Stimulated activated naive CD8-positive, alpha-beta T cell treated with anti-CD3 and anti-CD28 coated beads, Interleukin-15, Interleukin-2, amounts not matched to agents 100 U/mL and 50 U/mL, for 24 hours (primary cell): ENCODE data around the gene ATAD2B.
"Not testable (repeated sequence)": the region's sequence is repeated elsewhere in the genome, so short reads cannot be mapped to it uniquely, and the experiment has no call there.

Experiments
- ATAC-seq: fragments of 150-1000 bp; cut with Tn5 transposase; one replicate; pipeline ENCODE4 v1.10.0; 2021
- DNase-seq: peaks from one replicate; pipeline ENCODE4 v3.0.0; 2021

ATAD2B gene

DNA sequence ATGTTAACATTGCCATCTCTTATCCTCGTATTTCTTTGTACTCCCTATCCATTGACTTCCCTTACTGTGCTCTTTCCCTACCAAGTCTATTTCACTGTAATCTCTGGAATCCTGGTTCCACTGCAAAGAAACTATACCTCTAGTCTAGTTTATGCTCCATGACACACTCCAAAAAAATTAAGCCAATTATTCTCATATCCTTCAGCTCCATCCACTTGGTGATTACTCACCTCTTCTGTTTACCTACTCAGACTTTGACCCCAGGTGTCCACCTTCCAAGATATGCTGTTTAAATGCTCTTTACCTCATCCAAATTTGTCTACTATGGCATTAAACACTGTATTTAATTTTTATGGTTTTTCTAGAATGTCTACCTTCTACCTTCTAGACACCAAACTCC lies 137.9 kb downstream of the ATAD2B start:
- DNase-seq = no peak
- ATAC-seq = no peak

DNA sequence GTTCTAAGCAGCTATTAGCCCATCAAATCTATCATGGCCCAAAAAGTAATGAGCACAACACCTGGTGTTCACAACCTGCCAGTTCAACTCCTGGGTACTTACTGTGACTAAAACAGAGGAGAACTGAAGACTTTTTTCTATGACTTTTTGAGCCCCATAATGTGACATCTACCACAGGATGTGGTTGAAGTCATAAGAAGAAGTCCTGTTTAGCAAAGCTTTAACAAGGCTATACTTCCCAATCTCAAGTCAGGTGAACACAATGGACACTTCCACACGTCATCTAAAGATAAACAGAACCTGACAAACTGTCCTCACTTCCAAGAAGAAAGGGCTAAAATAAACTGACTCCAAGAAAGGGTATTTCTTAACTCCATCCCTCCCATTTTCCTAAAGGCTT lies 138.8 kb downstream of the ATAD2B start:
- ATAC-seq = peak; percentile 49
- no peak for DNase-seq

DNA sequence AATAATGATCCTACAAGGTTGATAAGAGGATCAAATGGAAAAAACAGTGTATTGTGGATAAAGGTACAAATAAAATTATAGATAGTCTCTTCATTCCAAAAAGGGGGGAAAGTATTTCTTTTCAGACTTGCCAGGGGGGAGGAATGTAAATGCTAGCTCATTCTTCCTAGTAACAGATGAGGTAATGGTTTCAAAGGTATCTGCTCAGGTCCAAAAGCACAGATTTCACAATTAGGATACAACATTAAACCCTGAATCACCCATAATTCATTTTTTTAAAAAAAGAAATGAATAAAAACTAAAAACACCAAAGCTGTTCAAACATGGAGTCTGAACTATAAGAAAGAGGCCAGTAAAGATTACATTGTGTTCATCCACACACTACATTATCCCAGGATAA lies 142.0 kb downstream of the ATAD2B start:
- ATAC-seq (no peak), DNase-seq (no peak)

DNA sequence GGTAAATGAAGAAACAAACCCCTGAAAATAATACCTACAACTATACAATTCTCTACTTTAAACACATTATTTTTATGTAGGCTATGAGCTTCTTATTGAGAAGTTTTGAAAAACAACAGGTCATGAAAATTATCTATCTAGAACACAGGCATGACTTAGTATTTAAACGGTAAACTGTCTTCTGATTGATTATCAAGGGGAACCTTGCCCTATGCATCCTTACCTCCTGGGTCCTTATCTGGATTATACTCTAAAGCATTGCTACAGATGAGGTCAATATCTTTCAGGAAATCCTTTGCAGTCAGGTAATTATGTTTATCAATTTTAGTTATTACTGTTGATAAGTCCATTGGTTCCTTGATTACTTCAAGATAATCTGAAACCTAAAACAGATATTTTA lies 144.3 kb downstream of the ATAD2B start:
- ATAC-seq (no peak), DNase-seq (no peak)

DNA sequence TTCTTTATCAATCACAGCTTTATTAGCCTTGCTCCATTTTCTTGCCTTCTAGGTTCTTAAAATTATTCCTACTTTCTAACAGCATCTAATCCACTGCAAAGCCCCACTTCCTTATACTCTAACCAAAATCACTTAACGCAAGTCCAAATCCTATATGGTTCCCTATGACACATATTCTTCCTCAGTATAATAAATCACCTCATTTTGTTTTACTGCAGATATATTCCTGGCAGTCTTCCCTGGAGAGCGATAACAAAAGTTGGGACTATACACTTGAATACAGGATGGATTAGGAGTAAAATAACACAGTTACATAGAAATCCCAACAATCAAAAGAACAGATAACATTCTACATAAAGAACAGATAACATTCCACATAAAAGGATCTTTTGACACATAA lies 144.8 kb downstream of the ATAD2B start:
- ATAC-seq (no peak), DNase-seq (no peak)

DNA sequence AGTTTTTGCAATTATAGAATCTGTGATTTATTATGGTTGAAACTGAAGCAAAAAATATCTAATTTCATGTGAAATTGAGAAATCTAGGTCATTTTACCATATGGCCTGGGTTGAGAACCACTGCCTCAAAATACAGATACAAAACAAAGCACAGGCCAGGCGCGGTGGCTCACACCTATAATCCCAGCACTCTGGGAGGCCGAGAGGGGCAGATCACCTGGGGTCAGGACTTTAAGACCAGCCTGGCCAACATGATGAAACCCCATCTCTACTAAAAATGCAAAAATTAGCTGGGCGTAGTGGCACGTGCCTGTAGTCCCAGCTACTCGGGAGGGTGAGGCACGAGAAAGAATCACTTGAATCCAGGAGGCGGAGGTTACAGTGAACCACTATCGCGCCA lies 146.5 kb downstream of the ATAD2B start:
- DNase-seq, ATAC-seq: not testable (repeated sequence)

DNA sequence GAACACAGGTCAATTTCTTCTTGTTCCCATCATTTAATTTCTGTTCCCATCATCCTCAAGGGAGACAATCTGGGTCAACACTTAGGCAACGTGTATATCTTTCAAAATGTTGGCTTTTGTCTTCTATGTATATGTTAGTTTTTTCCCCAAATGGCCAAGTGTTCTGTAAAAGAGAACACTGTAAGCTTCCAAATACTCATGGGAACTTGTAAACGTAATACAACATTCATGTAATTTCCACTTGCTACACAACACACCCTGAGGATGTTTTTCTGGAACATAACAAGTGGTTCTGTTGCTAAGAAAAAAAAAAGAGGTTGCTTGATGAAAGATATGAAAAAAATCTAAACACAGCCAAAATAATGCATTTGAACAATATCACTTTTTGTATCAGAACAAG lies 149.1 kb downstream of the ATAD2B start:
- no peak for ATAC-seq
- DNase-seq = no peak

DNA sequence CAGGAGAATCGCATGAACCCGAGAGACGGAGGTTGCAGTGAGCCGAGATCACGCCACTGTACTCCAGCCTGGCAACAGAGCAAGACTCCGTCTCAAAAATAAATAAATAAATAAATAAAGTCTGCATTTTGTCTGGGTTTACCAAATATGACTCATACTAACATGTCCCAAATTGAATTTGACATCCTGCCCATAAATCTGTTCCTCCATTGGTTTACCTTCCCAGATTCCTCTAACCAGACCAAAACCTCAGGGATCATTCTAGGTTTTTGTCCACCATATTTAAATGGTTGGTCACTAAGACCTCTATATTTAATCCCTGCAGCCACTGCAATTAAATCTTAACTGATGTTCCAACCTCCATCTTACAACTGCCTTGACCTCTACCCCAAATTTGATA lies 150.9 kb downstream of the ATAD2B start:
- ATAC-seq (no peak), DNase-seq (no peak)

DNA sequence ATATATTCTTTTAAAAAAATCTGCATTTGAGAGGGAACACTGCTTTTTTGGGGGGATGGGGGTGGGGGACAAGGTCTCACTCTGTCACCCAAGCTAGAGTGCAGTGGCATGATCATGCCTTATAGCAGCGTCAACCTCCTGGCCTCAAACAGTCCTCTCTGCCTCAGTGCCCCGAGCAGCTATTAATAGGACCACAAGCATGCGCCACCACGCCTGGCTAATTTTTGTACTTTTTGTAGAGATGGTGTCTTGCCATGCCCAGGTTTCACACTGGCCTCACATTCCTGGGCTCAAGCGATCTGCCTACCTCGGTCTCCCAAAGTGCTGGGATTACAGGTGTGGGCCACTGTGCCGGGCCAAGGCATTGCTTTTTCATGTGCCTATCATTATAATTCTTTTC lies 154.2 kb downstream of the ATAD2B start:
- DNase-seq (no peak), ATAC-seq (no peak)

DNA sequence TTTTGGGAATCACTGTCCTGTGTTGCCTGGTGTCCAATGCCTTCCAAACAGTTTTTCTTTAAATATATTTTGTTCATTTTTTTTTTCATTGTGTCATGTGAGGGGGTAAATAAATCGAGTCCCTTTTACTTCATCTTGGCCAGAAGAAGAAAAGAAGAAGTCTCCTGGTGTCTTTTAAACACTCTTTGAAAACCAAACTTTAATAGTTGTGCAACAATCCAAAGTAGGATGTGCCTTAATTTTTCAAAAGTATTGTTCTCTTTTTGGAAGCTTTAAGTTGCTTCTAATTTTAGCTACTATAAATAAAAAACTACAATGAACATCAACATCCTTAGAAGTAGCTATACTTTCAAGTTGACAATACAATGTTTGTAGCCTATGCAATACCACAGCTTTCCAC lies 154.9 kb downstream of the ATAD2B start:
- ATAC-seq = no peak

DNA sequence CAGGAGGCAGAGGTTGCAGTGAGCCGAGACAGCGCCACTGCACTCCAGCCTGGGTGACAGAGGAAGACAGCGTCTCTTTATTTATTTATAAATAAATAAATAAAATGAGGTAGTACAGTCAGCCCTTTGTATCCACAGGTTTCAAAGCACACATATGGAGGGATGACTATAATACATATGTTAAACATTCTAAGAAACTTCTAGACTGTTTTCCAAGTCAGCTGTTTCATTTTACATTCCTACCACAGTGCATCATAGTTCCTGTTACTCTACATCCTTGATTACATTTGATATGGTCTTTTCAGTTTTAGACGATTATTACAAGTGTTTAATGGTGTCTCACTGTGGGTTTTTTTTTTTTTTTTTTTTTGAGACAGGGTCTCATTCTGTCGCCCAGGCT lies 157.6 kb downstream of the ATAD2B start:
- ATAC-seq = no peak

More for the DNA sequence above, 154.9 kb downstream of the ATAD2B start:
- DNase-seq = no peak

DNA sequence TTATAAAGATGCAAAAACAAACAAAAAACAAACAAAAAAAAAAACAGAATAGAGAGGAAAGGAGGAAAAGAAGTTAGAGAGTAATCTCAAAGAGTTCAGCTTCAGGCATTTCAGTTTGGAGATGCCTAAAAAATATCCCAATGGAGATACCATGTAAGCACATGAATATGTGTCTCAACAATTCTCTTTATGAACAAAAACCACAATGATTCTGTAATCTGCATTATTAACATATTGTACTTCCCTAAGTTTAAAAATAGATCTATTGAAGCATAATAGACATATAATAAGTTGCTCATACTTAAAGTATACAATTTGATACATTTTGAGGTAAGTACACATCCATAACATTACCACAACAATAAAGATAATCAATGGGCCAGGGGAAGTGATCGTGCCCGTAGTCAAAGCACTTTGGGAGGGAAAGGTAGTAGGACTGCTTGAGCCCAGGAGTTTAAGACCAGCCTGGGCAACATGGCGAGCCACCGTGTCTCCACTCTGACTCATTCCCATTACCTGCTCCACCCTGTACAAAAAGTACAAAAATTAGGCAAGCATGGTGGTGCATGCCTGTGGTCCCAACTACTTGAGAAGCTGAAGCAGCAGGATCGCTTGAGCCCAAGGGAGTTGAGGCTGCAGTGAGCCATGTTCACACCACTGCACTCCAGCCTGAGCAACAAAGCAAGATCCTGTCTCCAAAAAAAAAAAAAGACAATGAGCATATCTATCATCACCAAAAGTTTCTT lies 158.9 kb downstream of the ATAD2B start:
- ATAC-seq (no peak), DNase-seq (no peak)

More for the DNA sequence above, 157.6 kb downstream of the ATAD2B start:
- no peak for DNase-seq

DNA sequence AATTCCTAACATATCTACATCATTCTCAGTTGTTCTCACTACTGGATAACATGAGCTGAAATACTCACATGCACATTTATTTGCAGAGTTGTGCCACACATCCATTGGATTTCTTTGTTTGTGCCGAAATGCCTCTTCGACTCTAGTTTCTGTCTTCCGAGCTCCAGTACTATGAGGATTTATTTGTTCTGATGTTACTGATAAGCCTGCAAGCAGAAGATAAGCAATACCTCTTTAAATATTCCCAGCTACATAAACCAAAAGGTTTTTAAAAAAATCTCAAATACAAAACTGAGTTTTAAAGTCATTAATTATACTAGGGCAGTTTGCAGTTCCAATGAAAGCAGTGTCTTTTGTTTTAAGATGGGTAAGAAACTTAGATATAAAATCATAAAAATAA lies 164.8 kb downstream of the ATAD2B start:
- ATAC-seq = no peak

DNA sequence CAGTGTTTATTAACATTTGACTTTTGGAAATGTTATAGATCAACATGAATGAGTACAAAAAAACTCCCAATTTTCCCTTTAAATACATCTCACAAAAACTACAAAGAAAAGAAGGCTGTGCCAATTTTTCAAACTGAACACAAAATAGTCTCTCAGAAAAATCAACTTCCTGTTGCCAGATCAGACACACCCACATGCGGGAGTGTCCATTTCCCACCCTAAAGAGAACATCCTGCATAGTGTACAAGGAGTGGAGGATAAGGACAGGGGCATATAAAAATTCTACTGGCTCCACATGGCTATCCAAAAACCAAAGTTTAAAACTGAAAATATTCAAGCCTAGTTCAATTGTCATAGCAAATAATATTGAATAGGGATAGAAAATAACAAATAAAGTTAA lies 165.3 kb downstream of the ATAD2B start:
- DNase-seq = no peak
- ATAC-seq = no peak

More for the DNA sequence above, 164.8 kb downstream of the ATAD2B start:
- DNase-seq = no peak

DNA sequence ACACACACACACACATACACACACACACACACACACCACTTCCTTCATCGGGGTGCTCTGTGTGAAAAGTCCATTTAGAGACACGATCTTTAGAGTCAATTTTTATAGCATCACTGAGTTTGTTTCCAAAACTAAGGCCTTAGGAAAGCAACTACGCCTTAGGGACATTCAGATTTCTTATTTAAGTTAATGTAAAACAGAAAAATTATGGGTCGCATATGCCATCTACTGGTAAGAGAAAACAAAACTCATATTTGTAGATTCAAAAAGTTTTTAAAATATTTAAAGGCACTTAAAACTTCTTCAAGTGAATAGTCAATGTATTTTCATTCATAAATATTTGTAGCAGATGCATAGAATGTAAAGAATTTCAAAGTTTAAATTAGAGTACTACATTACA lies 166.2 kb downstream of the ATAD2B start:
- ATAC-seq = no peak
- no peak for DNase-seq

DNA sequence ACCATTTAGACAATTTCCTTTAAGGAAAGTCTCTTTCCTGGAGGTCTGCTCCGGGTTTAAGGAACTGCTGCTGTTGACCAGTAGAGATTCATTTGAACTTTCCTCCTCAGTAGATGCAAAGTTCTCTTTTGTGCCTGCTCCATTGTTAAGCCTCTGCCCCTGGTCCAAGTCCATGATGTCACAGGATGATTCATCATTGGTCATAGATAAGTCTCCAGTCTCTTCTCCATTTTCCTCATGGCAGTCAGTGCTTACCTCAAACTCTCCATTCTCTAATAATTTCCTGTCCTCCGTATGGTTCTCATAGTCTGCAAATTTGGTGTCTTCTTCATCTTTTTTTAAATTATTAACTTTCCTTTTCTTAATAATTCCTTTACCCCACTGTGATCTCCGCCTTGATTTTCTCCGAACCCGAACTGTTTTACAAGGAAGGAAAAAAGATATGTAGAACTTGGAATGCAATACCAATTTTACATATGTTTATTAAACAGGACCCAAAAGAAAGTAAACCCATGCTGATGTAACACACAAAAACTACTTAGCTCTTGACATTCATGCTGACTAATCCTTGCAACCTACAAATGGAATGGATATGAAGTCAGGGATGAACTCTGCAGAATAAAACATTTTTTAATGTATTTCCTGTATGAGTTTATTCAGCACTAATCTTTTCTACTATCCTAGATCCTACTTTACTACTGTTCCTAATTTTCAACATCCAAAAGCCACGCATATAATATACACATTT lies 169.1 kb downstream of the ATAD2B start:
- DNase-seq = no peak
- ATAC-seq = no peak

DNA sequence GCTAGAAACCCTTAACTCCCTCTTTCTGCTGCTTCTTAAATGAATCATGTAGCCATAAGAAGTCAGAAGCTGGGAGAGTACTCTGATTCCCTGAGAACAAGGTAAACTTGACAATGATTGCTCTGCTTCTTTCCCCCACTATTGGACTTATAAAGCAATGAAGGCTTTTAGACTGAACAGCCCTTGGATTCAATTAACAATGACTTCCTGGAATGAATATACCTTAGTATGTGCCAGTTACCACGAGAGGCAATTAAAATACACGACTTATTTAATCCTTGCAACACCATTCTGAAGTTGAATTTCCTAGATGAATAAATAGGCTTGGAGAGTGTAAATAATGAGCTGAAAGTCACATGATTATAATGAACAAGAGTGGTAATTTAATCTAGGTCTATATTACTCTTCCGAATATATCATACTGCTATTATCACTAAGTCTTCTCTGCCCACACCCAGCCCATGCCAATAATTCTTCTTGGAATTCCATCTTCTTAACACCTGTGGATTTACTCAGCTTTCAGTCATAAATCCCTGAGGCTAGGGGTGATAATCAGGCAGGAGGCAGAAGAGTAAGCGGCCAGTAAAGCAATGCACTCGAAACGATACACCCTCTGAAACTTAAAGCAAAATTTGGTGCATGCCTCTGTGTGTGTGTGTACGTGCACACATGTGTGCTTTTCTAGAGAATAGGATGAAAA lies 170.2 kb downstream of the ATAD2B start:
- DNase-seq (no peak), ATAC-seq (no peak)

DNA sequence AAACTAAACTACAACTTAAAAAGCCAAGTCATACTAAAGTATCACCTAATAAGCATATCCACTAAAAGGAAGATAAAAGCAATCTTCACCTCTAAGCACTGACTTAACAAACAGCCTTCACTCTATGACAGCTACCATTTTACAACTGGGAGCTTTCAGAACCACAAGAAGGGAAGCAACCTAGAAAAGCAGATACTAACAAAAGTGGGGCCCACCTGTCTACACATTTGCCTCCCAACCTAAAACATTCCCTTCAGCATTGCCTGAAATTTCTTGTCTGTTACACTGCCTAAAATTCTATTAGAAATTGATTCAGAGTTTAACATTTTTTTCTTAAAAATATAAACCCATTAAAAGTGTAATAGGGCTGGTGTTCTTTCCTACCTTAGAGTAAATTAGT lies 172.0 kb downstream of the ATAD2B start:
- DNase-seq (no peak), ATAC-seq (no peak)

DNA sequence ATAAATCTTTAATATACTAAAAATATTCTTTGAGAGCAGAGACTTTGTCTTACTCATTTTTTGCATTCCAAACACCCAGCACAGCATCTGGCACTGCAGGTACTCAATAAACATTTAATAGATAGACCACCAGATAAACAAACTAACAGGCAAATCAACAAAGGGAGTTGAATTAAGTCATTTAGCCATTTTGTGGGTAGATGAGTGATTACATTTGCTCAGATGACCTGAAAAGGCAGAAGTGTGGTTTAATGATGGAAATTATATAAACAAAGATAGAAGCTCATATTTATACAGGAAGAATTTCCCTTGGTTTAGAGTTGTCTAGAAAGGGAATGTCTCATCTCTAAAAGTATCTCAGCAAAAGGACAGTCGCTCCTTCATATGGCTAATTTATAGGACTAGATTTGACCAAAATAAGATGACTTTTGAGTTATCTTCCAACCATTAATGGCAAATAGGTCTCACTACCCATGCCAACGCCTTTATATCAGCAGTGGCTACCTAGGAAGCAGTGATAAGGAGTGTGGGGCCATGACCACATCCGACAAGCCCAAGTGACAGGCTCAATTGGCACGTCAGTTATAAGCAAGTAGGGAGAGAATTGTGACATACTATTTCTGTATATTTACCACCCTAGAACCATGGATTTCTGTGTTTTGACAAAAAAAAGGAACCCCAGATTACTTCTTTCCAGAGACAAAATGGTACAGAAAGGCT lies 173.5 kb downstream of the ATAD2B start:
- ATAC-seq (no peak), DNase-seq (no peak)

DNA sequence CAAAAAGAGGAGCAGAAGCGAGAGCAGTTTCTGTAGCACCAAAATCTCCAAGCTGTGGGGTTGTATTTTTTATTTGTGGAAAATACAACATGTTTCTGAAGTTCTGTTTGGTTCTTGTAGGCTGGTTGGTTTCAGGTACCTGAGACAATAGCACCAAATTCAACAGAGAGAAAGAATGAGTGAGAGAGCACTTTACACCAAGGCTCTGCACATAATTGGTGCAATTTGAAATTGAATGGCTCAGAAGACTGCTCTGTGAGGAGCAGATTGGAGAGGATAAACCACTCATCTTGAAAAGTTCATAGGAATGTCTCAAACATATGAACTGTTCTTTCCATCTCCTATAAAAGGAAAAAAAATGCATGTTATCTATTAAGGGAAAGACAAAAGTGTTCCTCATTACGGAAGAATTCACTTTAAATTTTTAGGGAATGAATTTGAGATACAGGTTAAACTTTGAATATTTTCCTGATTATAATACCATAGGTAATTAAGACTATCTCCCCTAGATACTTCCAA lies 175.1 kb downstream of the ATAD2B start:
- ATAC-seq (no peak), DNase-seq (no peak)

DNA sequence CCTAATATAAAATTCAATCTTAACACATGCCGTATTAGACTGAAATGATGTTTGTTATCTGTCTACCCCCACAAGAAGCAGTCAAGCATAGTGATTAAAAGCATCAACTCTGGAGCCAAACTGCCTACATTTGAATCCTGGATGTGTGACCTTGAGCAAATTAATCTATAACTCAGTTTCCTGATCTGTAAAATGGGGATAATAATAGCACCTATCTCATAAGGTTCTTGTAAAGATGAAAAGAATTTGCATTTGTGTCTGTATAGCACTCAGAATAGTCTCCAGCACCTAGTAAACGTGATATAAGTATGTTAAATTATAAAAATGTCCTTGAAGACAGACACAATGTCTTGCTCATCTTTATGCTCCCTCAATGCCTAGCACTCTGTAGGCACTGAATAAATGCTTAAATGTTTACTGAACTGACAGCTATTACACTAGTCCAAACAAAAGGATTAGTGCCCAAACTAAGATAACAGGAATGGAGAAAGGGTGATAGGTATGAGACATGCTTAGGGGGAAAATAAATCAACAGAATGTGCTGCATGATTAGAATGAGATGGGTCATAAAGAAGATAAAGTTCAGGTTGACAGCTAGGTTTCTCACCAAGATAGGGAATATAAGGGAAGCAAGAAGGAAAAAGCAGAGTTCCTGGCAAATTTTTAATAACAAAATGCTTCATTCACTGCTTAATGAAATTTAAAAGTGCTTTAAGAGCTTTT lies 180.6 kb downstream of the ATAD2B start:
- no peak for DNase-seq
- no peak for ATAC-seq

DNA sequence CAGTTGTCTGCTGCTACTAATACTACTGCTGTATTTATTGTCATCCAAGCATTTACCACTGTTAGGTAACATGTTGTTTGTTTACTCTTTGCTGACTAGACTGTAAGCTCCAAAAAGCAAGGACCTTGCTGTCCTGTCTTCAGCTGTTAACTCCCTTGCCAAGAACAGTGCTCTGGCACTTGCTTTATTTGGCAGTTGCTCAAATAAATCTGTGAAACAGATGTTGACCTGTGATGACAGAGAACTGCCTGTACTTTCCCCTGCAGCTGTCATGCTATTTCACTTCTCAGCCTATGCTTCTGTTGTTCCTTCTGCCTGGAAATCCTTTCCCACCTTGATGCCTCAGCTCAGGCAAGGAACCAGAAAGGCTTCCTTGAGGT lies 181.2 kb downstream of the ATAD2B start:
- DNase-seq = no peak
- no peak for ATAC-seq
